Muscle of leg (tissue), 11 donors: ENCODE results near the gene ANGPTL1. TPM values are rescaled to one million over a fixed set of nuclear protein-coding genes. Genes with fewer than 3 reads are reported as not detected.

ENCODE experiments used
- DNase-seq: peaks from one replicate; pipeline ENCODE4 v3.0.0; 2013
- H3K27ac ChIP-seq: one replicate; pipeline ENCODE4 v1.5.1; 2013; ENCODE audit warnings: mild to moderate bottlenecking, low read length, control low read depth
- H3K27me3 ChIP-seq: one replicate; pipeline ENCODE4 v1.6.1; 2013; ENCODE audit warnings: low read length; ENCODE audit not compliant: control insufficient read depth, insufficient read depth
- H3K36me3 ChIP-seq: one replicate; pipeline ENCODE4 v1.6.1; 2013; ENCODE audit warnings: low read length; ENCODE audit not compliant: control insufficient read depth, insufficient read depth
- H3K4me1 ChIP-seq: one replicate; pipeline ENCODE4 v1.6.1; 2013; ENCODE audit warnings: low read length; ENCODE audit not compliant: control insufficient read depth, insufficient read depth
- H3K4me3 ChIP-seq: one replicate; pipeline ENCODE4 v1.5.1; 2013; ENCODE audit warnings: low read length, control low read depth
- H3K9me3 ChIP-seq: replicated peaks from 2 replicates; pipeline ENCODE4 v1.6.1; 2013; ENCODE audit warnings: low read depth, low read length; ENCODE audit not compliant: control insufficient read depth
- WGBS: methylation state at CpG from one replicate; pipeline ENCODE4 v1.1.5; 2013; ENCODE audit warnings: missing lambda C conversion rate; ENCODE audit not compliant: insufficient coverage; 5-methylcytosine and 5-hydroxymethylcytosine counted together
- polyA plus RNA-seq, 8 donors: library from polyadenylated mRNA; unstranded; fragments of 120-200 nt; gene quantifications; one replicate each; pipeline versions ENCODE4 v1.2.1 to v1.2.3, GENCODE V29; 2013; ENCODE audit warnings: inconsistent platforms in 1 of 8, low replicate concordance in 1 of 8; ENCODE audit not compliant: insufficient read length in 8 of 8, insufficient read depth in 1 of 8
- total RNA-seq: library from RNA; stranded (reverse); fragments of 120-200 nt; gene quantifications from one replicate; pipeline ENCODE4 v1.2.4, GENCODE V29; 2013

The ANGPTL1 gene
- total and polyA plus RNA-seq, 9 donors, result 46.5 to 98.2 (median 67.5) TPM

GRCh38 chr1:178901482-178902125, 30.7 kb upstream of the ANGPTL1 start:
- H3K4me3 ChIP-seq, result no peak overlapping the region
- H3K9me3 ChIP-seq, result no peaks in the 10 kb centered on the region
- no peak for DNase-seq
- H3K4me1 ChIP-seq, result no peaks in the 10 kb centered on the region
- H3K27me3 ChIP-seq, result no peaks in the 10 kb centered on the region
- WGBS, result no CpG with 5 or more reads among the region's 1 CpG
- H3K36me3 ChIP-seq, result no peaks in the 10 kb centered on the region
- H3K27ac ChIP-seq, result no peak overlapping the region

DNA sequence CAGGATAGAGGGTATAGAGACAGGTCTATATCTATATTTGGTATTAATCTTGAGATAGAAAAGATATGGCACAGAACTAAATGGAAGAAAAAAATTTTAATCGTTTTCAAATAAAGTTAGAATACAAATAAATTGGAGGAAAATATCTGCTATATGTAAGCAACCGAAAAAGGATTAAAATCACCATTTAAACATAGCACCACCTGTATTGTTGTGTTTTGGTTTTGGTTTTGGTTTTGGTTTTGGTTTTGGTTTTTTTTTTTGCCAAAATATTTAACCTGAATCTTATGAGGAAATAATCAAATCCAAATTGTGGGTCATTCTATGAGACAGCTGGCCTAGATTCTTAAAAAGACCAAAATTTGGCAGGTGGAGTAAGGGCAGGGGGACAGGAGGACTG, 28.5 kb upstream of the ANGPTL1 start:
- Histone ChIP-seq H3K36me3 (peaks cover 7% of the 10 kb centered on the region), H3K4me3 (no peak overlapping the region), H3K27me3 (no peaks in the 10 kb centered on the region), H3K4me1 (no peaks in the 10 kb centered on the region), H3K9me3 (no peaks in the 10 kb centered on the region), H3K27ac (no peak overlapping the region)
- no peak for DNase-seq
- WGBS, result no CpG with 5 or more reads among the region's 2 CpGs

DNA sequence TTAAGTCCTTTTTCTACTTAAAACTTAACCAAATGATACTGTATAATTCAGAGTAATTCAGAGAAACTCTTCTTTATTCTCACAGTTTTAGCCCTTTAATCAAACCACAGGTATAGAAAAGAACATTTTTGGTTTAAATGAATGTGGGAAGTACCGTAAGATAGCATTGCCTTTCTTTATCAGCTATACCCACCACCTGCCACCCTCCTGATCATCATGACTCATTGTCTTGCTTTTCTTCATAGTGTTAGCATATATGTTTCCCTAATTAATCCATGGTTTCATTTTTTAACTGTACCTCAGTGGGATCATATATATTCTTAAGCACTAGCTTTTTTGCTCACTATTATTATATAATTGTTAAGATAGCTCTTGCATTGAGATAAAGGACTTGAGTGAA, 27.5 kb upstream of the ANGPTL1 start:
- H3K4me3 ChIP-seq, result no peak overlapping the region
- H3K36me3 ChIP-seq, result peaks cover 10% of the 10 kb centered on the region
- no peaks in the 10 kb centered on the region for H3K4me1 ChIP-seq
- no peak overlapping the region for H3K27ac ChIP-seq
- H3K27me3 ChIP-seq, result no peaks in the 10 kb centered on the region
- H3K9me3 ChIP-seq, result no peaks in the 10 kb centered on the region
- no peak for DNase-seq
- WGBS, result no CpG with 5 or more reads among the region's 1 CpG

GRCh38 chr1:178895928-178896327, 25.1 kb upstream of the ANGPTL1 start:
- Histone ChIP-seq H3K27me3 (no peaks in the 10 kb centered on the region), H3K9me3 (no peaks in the 10 kb centered on the region), H3K4me3 (no peak overlapping the region), H3K27ac (no peak overlapping the region), H3K4me1 (no peaks in the 10 kb centered on the region), H3K36me3 (peaks cover 12% of the 10 kb centered on the region)
- no peak for DNase-seq

DNA sequence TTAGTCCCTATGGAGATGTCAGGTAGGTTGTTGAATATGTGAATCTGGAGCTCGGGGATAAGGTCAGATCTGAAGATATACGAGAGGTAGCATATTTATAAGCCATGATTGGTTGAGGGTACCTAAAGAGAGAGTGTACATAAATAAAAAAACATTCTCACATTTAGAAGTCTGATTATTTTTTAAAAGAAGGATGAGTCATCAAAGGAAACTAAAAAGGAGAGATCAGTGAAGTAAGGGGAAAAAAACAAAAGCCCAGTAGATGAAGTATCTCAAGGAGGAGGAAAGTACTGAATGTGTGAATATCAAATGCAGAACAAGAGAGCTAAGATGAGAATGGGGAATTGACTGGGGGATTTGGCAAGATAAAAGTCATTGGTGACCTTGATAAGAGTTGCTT, 15.7 kb upstream of the ANGPTL1 start:
- no CpG with 5 or more reads among the region's 2 CpGs for WGBS
- H3K27ac ChIP-seq, result no peak overlapping the region
- H3K36me3 ChIP-seq, result peaks cover 10% of the 10 kb centered on the region
- no peaks in the 10 kb centered on the region for H3K9me3 ChIP-seq
- no peaks in the 10 kb centered on the region for H3K4me1 ChIP-seq
- no peak overlapping the region for H3K4me3 ChIP-seq
- DNase-seq, result no peak
- no peaks in the 10 kb centered on the region for H3K27me3 ChIP-seq

DNA sequence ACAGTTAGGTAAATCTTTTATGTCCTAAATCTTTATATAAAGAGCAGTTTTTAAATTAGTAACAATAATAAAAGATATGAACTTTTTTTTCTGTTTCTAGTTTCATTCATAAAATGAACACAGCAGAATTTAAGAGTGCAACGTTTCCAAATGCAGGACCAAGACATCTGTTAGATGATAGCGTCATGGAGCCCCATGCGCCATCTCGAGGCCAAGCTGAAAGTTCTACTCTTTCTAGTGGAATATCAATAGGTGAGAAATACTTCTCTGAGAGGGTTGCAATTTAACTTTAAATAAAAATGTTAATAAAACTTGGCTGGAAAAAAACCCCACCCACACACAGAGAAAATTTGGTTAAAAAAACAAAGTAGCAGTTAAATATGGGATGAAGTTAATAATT, 15.0 kb upstream of the ANGPTL1 start:
- H3K27ac ChIP-seq, result no peak overlapping the region
- no peak for DNase-seq
- H3K9me3 ChIP-seq, result no peaks in the 10 kb centered on the region
- H3K27me3 ChIP-seq, result no peaks in the 10 kb centered on the region
- H3K36me3 ChIP-seq, result peaks cover 10% of the 10 kb centered on the region
- H3K4me1 ChIP-seq, result no peaks in the 10 kb centered on the region
- no CpG with 5 or more reads among the region's 4 CpGs for WGBS
- H3K4me3 ChIP-seq, result no peak overlapping the region

DNA sequence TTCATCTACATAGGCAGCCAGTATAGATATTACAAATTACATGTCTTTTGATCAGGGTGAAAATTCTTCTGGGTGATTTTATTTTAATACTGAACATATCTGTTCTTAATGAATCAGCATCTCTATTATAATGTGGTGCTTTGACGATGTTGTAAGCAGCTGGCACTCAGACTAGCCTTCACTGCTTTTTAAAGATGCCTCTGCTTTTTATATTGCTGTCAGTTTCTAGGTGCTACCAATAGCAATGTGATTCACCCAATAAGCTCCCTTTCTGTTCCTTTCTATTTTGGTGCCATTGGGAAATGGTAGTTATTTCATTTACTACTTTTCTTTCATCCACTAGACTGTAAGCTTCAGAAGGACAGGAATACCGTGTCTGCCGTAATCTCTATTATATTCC, 11.1 kb upstream of the ANGPTL1 start:
- no peak overlapping the region for H3K27ac ChIP-seq
- H3K4me1 ChIP-seq, result no peaks in the 10 kb centered on the region
- no peaks in the 10 kb centered on the region for H3K9me3 ChIP-seq
- H3K4me3 ChIP-seq, result no peak overlapping the region
- whole genome bisulfite sequencing, result no CpG with 5 or more reads among the region's 3 CpGs
- H3K36me3 ChIP-seq, result peaks cover 7% of the 10 kb centered on the region
- no peaks in the 10 kb centered on the region for H3K27me3 ChIP-seq
- DNase-seq, result no peak

DNA sequence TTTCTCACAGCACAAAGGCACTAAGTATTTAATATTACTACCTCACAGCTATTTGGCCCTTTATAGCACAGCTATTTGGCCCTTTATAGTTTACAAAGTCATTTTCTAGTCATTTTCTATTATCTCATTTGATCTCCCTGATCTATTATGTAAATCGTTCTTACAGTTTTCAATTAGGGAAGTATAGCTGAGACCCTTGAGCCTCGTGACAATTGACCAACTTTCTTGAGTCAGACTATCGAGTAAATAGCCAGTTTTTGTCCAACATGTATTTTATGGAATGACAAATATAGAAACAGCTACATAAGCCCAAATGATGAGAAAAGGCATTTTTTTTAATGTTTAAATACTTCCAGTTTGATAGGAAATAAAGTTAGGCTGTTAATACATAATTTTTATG, 7.0 kb upstream of the ANGPTL1 start:
- WGBS, result no CpG with 5 or more reads among the region's 3 CpGs
- H3K4me1 ChIP-seq, result no peaks in the 10 kb centered on the region
- no peak overlapping the region for H3K27ac ChIP-seq
- no peak overlapping the region for H3K4me3 ChIP-seq
- DNase-seq, result no peak
- H3K9me3 ChIP-seq, result no peaks in the 10 kb centered on the region
- H3K36me3 ChIP-seq, result no peaks in the 10 kb centered on the region
- H3K27me3 ChIP-seq, result no peaks in the 10 kb centered on the region

GRCh38 chr1:178875936-178876335, 5.1 kb upstream of the ANGPTL1 start:
- Histone ChIP-seq H3K4me1 (no peaks in the 10 kb centered on the region), H3K4me3 (no peak overlapping the region), H3K9me3 (no peaks in the 10 kb centered on the region), H3K27me3 (no peaks in the 10 kb centered on the region), H3K27ac (no peak overlapping the region), H3K36me3 (no peaks in the 10 kb centered on the region)
- DNase-seq, result no peak

- H3K27me3 ChIP-seq, result no peaks in the 10 kb centered on the region
- no peak overlapping the region for H3K27ac ChIP-seq
- H3K9me3 ChIP-seq, result no peaks in the 10 kb centered on the region
- H3K4me1 ChIP-seq, result no peaks in the 10 kb centered on the region
- H3K36me3 ChIP-seq, result no peaks in the 10 kb centered on the region
- no CpG with 5 or more reads among the region's 2 CpGs for WGBS
- no peak for DNase-seq
- H3K4me3 ChIP-seq, result no peak overlapping the region
Measured at GRCh38 chr1:178874966-178875365, 4.1 kb upstream of the ANGPTL1 start.
